Hepatocyte (in vitro differentiated cells): ENCODE measurements around the gene ZFP36L2. TPM values are rescaled to one million over a fixed set of nuclear protein-coding genes. Genes with fewer than 3 reads are reported as not detected.
A peak's percentile ranks its signal among the peaks of the same experiment; 100 is the strongest.

Source experiments
- DNase-seq: peaks from one replicate; pipeline ENCODE4 v3.0.0-alpha.2; 2016; ENCODE audit warnings: low spot score
- H2AFZ ChIP-seq: fragments of 200-600 bp; sonication (generic); 2 replicates; pipeline ENCODE4 v1.6.0; 2016; ENCODE audit warnings: antibody characterized with exemption, mild to moderate bottlenecking
- H3K27ac ChIP-seq: fragments of 200-600 bp; sonication (generic); 2 replicates; pipeline ENCODE4 v1.5.1; 2016; ENCODE audit warnings: mild to moderate bottlenecking
- H3K27me3 ChIP-seq: fragments of 200-600 bp; sonication (generic); 2 replicates; pipeline ENCODE4 v1.6.1; 2016
- H3K36me3 ChIP-seq: fragments of 200-600 bp; sonication (generic); replicated peaks from 2 replicates; pipeline ENCODE4 v1.5.1; 2016; ENCODE audit warnings: low read depth; ENCODE audit not compliant: insufficient read depth
- H3K4me1 ChIP-seq: fragments of 200-600 bp; sonication (generic); 2 replicates; pipeline ENCODE4 v1.5.1; 2016; ENCODE audit warnings: mild to moderate bottlenecking, moderate library complexity; ENCODE audit not compliant: insufficient read depth
- H3K4me2 ChIP-seq: fragments of 200-600 bp; sonication (generic); 2 replicates; pipeline ENCODE4 v1.6.0; 2016
- H3K4me3 ChIP-seq: fragments of 200-600 bp; sonication (generic); 2 replicates; pipeline ENCODE4 v1.5.1; 2016; ENCODE audit warnings: mild to moderate bottlenecking
- H3K79me2 ChIP-seq: fragments of 200-600 bp; sonication (generic); 2 replicates; pipeline ENCODE4 v1.6.0; 2017; ENCODE audit warnings: mild to moderate bottlenecking
- H3K9me2 ChIP-seq: fragments of 200-600 bp; sonication (generic); replicated peaks from 2 replicates; pipeline ENCODE4 v1.6.0; 2017; ENCODE audit warnings: mild to moderate bottlenecking; ENCODE audit not compliant: insufficient read depth
- H3K9me3 ChIP-seq: fragments of 200-600 bp; sonication (generic); 2 replicates; pipeline ENCODE4 v1.5.1; 2016; ENCODE audit warnings: low read depth, mild to moderate bottlenecking
- H4K20me1 ChIP-seq: fragments of 200-600 bp; sonication (generic); 2 replicates; pipeline ENCODE4 v1.6.0; 2016; ENCODE audit warnings: mild to moderate bottlenecking; ENCODE audit not compliant: insufficient read depth, poor library complexity, severe bottlenecking
- CTCF ChIP-seq: fragments of 200-600 bp; sonication (generic); IDR thresholded peaks from 2 replicates; pipeline ENCODE4 v1.5.1; 2016; ENCODE audit warnings: antibody characterized with exemption, mild to moderate bottlenecking; ENCODE audit not compliant: poor library complexity
- EZH2 ChIP-seq: fragments of 200-600 bp; sonication (generic); IDR thresholded peaks from 2 replicates; pipeline ENCODE4 v1.6.1; 2016; ENCODE audit warnings: antibody characterized with exemption, mild to moderate bottlenecking, borderline replicate concordance
- EZH2phosphoT487 ChIP-seq: fragments of 200-600 bp; sonication (generic); IDR thresholded peaks from one replicate; pipeline ENCODE4 v1.6.1; 2018; ENCODE audit warnings: antibody characterized with exemption, mild to moderate bottlenecking, low read depth, moderate library complexity; ENCODE audit not compliant: unreplicated experiment, severe bottlenecking
- WGBS: methylation state at CpG from one replicate; pipeline ENCODE4 v1.1.6; 2016; ENCODE audit warnings: low lambda C conversion rate; ENCODE audit errors: missing lambda C conversion rate; 5-methylcytosine and 5-hydroxymethylcytosine counted together
- polyA plus RNA-seq: library from polyadenylated mRNA; unstranded; fragments of >200 nt; fragmentation: Nextera tagmentation; extraction: Ambion mirVana; gene quantifications from 2 replicates; pipeline ENCODE4 v1.2.1, GENCODE V29; 2016
- total RNA-seq: library from RNA; depleted of rRNA; stranded (reverse); fragments of >200 nt; gene quantifications from 2 replicates; pipeline ENCODE4 v1.2.3, GENCODE V29; 2014

The ZFP36L2 gene
- total and polyA plus RNA-seq, 2 experiments from 2014 or later, result 85.1 to 285 TPM

GRCh38 chr2:43196768-43197587 is 29.4 kb downstream of the ZFP36L2 start:
- Histone ChIP-seq H3K27ac (peak overlapping the region; percentile 36), H3K4me2 (no peak overlapping the region), H3K4me3 (no peak overlapping the region), H3K79me2 (no peaks in the 10 kb centered on the region), H3K9me2 (no peaks in the 10 kb centered on the region), H3K36me3 (no peaks in the 10 kb centered on the region), H3K27me3 (no peaks in the 10 kb centered on the region), H3K9me3 (no peaks in the 10 kb centered on the region), H2AFZ (no peak overlapping the region), H4K20me1 (no peaks in the 10 kb centered on the region), H3K4me1 (peaks cover 49% of the 10 kb centered on the region)
- no peak for DNase-seq
- TF ChIP-seq EZH2 (no peak), CTCF (no peak), EZH2phosphoT487 (no peak)
- WGBS, result 79% methylated on average over 12 of the region's 12 CpGs

GRCh38 chr2:43194121-43194869 is 32.1 kb downstream of the ZFP36L2 start:
- Histone ChIP-seq H3K36me3 (no peaks in the 10 kb centered on the region), H3K27me3 (no peaks in the 10 kb centered on the region), H2AFZ (no peak overlapping the region), H3K4me1 (peaks cover 48% of the 10 kb centered on the region), H3K4me2 (peak overlapping the region; percentile 68), H3K79me2 (no peaks in the 10 kb centered on the region), H3K4me3 (no peak overlapping the region), H4K20me1 (no peaks in the 10 kb centered on the region), H3K27ac (peak overlapping the region; percentile 97), H3K9me2 (no peaks in the 10 kb centered on the region), H3K9me3 (no peaks in the 10 kb centered on the region)
- TF ChIP-seq EZH2phosphoT487 (no peak), CTCF (no peak), EZH2 (no peak)
- DNase-seq, result peak; percentile 87
- WGBS, result 45% methylated on average over 13 of the region's 13 CpGs

GRCh38 chr2:43193652-43194120 is 32.7 kb downstream of the ZFP36L2 start:
- Histone ChIP-seq H3K4me2 (peak overlapping the region; percentile 27), H3K27ac (peak overlapping the region; percentile 97), H3K4me1 (peaks cover 46% of the 10 kb centered on the region), H3K36me3 (no peaks in the 10 kb centered on the region), H3K79me2 (no peaks in the 10 kb centered on the region), H4K20me1 (no peaks in the 10 kb centered on the region), H3K9me3 (no peaks in the 10 kb centered on the region), H2AFZ (no peak overlapping the region), H3K9me2 (no peaks in the 10 kb centered on the region), H3K27me3 (no peaks in the 10 kb centered on the region), H3K4me3 (no peak overlapping the region)
- TF ChIP-seq EZH2 (no peak), EZH2phosphoT487 (no peak), CTCF (no peak)
- 50% methylated on average over 4 of the region's 4 CpGs for WGBS
- no peak for DNase-seq
